GM19035 (cell line): ENCODE measurements around the gene PABPC3.
A peak's percentile ranks its signal among the peaks of the same experiment; 100 is the strongest.

Experiments
- ATAC-seq: cut with Tn5 transposase; IDR thresholded peaks from one replicate; pipeline ENCODE4 v1.9.1; 2021; ENCODE audit not compliant: unreplicated experiment

Gene PABPC3

DNA sequence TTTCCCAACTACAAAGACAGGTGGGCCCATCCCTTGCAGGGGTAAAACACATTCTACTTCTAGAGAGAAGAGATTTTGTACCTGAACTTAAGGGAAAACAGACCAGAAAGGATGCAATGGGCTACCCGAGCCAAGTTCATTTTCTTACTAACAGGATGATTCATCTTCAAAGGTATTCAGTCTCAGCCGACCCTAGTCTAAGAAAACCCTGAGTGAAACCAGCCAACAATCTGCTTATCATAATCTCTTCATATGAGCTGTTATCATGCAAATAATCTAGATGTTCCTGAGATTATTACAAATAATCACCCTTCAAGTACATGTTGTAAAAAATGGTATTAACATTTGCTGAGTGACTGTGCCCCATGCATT is 15.6 kb downstream of the PABPC3 start:
- no peak for ATAC-seq

DNA sequence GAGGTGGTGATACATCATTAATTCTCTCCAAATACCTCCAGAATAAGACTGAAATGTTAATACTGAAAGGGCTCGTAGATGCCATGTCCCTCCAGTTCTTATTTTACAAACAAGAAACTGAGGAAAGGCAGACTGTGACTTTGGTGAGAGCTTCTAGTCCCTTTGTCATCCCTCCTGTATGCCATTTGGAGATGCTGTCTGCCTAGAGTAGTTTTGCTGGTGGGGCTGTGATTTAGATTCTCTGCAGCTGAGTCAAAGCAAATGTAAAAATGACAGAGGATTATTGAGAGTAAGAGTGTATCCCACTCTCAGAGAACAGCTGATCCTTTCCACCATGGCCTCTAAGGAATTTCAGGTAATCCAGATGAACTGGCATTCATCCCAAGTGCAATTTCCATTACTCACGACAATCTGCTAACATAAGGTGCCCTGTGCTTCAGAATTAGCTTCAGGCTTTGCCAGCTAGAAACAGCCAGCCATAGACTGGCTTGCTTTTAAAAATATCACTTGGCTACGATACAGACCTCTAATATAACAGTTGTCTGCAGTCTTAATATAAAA is 16.8 kb downstream of the PABPC3 start:
- ATAC-seq = no peak

DNA sequence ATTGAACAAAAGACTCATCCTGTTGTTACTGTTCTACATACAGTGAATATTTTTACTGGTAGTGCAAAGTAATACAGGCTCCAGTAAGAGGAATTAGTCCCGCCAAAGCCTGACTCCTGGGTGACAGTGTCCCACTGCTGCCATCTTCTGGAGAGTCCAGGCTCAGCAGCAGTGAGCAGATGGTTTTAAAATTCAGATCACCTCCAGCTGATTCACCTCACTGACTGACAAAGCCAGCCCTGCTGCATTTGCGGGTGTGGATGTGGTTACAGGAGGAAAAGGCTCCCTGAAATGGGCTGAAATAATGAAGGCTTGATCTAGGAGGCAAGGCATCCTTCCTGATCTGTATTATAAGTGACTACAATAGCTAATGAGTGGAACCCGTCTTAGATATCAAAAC is 18.3 kb downstream of the PABPC3 start:
- ATAC-seq = peak; percentile 83

DNA sequence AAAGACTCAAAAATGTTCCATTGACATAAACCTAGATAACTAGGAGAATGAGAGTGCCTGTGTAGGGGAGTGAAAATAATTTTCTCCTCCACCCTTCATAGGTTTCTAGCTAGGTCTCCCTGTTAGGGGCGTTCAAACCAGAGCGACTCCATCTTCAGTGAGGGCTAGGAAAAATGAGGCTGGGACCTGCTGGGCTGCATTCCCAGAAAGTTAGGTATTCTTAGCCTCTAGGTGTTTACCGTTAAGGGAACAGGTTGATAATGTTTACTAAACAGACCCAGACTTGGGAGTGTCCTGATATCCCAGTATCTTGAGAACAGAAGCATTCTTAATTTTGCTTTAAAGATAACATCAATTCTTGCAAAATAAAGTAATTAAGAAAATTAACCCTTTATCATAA is 20.1 kb downstream of the PABPC3 start:
- no peak for ATAC-seq

DNA sequence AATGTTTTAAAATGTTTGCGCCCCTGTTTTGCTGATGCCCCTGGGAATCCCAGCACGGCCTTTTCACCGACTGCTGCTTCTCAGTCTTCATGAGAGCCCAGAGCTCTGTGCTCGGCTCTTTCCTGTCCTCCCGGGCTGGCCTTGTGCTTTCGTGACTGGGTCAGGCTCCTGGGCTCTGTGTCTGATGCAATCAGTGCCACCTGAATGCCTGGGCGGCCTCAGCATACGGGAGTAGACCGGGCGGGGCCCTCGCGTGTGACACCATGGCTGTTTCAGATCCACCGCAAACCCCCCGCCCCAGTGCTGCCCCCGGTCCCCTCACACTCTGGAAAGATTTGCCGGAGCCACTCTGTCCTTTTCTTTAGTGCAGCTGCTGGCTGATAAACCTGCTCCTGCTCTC is 21.4 kb downstream of the PABPC3 start:
- no peak for ATAC-seq

DNA sequence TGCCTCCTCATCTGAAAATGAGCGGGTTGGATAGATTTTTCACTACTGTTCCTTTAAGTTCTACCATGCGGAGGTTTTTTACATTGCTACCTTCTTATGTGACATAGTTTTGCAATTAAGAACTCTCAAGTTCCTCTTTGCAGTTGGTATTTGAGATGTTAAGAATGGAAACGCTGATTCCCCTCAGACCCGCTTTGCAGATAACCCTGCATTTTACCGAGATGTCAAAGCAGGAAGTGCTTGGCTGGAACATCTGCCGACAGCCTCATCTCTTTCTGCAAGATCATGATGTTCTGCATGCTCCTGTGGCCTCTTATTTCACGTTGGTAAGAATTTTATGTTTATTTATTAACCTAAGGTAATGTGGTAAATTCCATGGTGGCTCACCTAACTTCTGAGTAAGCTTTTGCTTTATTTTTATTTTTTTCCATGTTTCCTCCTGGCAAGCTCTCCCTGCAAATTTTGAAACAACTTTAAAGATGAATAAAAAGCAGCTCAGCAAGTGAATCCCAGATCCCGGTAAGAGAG is 22.5 kb downstream of the PABPC3 start:
- no peak for ATAC-seq

DNA sequence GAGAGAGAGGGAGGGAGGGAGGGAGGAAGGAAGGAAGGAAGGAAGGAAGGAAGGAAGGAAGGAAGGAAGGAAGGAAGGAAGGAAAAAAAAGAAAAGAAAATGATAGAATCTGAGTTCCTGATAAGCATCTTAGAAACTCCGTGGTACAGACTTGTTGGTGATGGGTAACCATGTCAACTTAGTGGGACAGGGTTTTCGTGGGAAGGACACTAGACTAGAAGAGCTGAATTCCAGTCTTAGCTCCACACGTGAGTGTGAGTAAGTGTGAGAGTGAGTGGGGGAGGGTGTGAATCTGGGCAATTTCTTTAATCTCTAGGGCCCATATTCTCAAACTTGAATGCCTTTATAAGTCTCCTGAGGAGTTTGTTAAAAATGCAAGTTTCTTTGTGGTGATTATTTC is 35.0 kb downstream of the PABPC3 start:
- no peak for ATAC-seq

DNA sequence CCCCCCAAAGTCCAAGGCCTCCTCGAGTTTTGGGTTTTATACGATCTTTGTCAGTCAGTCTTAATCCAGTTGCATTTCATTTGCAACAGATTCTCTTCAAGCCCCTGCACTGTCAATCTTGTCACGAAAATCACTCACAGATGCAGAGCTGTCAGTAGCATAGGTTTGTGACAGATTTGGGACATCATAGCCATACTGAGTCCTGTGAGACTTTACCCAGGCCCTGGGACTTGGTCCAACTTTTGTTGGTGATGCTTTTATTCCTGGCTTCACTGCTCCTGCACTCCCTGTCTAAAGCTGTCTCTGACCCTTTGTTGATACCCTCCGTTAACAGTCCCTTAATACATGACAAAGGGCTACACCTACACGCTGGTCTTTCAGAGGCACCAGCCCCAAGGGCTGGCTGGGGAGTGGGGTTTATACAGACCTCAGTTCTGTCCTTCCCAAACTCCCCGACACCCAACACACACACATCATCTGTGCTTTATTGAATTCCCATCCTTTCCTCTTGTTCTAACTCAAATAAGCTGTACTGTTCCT is 36.0 kb downstream of the PABPC3 start:
- ATAC-seq = no peak

DNA sequence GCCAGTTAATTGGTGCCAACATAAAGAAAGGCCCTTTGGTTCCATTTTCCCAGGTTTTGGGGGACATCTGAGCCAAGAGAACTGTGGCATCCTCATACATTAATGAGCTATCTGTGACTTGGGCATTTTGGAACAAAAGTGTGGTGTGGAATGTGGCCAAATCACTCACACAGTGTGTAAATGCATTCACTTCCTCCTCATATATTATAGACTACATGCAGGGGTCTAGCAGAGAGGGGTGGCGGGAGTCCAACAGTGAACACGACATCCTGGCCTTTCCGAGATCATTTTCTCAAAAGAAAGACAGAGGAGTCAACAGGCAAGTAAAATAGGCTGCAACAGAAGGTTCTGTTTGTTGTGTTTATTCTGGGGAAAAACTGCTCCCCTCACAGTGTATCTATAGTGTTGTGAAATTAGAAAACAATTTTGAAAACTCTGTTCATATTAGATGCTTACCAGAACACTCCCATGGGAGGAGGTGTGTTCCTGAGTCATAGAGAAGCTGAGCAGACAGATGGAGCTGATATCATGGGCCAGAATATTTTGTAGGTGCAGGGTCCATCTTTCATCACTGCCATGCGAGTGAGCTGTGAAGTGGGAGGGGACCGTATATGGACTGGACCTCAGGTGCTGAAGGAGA is 36.9 kb downstream of the PABPC3 start:
- ATAC-seq = no peak

DNA sequence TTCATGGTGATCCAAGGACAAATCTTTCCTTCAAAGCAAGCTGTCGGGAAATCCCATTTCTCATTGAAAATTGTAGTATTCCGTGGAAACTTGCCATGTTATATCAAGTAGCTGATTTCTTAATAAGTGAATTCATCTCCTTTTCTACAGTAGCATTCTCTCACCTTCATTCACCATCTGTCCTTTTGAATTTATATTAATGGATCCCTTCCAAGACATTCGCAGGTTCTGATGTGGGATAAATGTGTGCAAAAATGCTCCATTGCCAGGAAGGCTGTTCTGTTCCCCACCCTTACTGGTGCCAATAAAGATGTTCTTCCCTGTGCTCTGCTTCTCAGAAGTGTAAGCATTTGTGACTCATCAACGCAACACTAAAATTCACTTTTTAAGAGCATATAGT is 40.0 kb downstream of the PABPC3 start:
- ATAC-seq = no peak

DNA sequence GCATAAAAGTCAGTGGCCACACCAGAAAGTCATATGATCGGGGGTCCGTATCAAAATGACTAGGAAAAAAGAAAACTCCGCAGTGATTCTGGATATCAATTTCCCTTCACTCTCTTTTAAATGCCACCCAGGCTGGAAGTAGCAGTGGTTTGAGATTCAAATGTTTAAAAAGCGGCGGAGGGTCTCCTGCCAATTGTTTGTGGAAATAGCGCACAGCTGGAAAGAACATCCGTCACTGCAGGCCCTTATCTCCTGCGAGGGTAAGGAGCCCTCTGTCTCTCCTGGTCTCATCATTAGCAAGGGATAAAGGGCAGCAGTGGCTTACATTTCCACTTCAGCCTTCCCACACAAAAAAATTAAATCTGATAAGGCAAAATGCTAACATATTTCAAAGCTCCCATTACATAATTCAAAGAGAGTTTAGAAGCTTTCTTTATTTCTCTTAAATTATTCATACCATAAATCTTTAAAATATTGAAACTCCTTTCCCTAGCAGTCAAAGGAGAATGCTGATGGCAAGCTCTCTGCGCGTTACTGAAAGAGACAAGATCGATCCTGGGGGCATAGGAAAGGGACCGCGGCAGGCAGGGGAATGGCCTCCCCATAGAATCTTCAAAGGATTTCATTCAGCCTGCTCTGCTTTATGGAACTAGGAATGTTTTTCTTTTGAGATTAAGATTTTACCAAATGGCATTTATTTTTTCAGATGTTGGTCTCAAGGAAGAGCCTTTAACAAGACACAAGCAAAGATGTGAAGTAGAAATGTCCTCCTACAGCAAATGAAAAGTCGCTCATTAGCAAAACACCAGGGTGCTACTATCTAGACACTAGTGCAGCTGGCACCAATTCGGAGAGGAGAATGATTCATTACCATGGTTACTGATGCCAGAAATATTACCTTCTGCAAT is 41.2 kb downstream of the PABPC3 start:
- no peak for ATAC-seq

DNA sequence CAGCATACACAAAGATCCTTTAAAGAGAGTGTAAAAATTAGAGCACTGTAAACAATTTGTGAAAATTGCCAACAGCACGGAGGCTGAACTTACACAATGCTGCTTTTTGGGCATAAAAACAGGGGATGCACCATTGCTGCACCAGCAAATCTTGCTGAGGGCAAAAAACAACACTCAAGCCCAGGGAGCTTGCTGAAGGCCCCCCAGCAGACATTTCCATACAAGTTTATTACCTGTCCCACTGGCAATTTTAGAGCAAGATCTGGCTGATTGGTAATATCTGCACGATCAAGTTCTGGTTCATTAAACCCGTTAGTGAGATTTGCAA is 41.8 kb downstream of the PABPC3 start:
- no peak for ATAC-seq

DNA sequence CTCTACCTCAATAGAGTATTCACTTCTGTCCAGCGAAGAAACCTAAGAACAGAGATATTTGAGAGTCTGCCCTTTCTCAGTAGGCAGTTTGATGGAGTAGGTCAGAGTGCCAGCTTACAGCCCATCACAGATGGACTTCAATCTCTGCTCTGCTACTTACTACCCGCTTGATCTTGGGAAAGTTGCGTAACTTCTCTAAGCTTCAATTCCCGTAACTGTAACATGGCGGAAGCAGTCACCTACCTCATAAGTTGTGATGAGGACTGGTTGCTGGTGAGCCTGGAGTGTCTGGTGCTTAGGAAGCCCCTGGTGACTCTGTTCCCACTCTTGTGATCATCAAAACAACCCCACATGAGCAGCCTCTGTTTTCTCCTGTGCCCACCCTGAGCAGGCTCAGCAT is 45.1 kb downstream of the PABPC3 start:
- ATAC-seq = no peak

DNA sequence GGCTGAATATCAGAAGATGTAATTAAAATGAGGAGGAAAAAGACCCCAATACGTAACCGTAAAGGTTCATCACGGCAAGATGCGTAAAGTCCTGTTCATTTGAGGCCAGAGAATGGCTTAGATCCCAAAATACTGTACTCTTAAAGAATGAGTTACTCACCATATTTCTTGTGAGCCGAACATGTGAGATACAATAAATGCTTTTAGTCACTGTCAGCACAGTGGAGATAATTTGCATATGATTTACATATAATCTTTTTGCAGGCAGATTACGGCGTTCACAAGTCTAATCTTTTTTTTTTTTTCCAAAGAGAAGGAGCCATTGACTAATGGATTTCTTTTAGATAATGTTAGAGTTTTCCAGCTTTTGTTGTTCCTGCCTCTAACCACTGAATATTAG is 47.8 kb downstream of the PABPC3 start:
- ATAC-seq = no peak

DNA sequence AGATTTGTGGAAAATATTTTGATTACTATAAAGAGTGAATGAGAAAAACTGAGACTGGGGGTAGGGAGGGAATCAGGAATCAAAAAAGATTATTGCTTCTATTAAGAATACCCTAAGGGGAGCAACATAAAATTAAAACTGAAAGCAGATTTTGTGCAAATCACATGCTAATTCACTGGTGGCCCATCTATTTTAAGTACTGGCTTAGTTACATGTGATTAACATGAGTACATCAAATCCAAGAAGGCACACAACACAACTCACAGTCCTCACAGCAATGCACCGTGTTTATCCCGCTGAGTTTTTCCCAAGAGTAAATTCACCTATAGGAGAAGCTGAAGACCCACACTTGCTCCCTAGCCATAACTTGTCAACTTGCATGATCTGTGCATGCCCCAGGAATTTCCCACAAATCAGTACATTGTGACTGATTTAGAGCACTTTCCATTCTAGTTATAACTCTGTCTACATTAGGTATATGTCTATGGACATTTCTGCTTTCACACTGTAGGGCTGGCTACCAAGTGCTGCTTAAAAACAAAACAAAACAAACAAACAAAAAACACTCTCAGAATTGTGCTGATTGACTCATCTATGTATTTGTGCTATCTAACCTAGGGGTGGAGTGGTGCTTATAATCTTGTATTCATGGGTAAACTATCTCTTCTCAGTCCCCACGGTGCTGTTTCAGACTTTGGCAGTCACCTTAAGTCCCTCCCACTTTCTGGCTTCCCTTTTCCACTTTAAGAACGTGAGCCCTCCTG is 51.9 kb downstream of the PABPC3 start:
- ATAC-seq = peak; percentile 87

DNA sequence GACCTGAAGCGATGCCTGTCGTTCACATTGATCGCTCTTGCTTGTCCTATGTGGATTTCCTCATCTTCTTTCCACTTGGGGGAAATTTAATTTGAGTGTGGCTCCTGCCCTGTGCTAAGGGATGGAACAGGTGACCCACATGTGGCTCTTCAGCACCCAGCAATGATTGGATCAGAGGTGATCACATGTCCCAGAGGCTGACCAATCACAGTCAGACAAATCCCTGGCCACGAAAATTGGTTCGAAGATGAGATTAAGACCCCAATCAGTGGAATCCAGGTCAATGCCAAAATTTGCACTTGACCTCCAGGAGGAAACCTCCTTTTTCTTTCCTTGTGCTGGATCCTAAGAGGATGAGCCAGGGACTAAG is 52.5 kb downstream of the PABPC3 start:
- ATAC-seq = no peak
